Measurements from ENCODE around the gene TTBK1. TPM values are rescaled to one million over a fixed set of nuclear protein-coding genes. Genes with fewer than 3 reads are reported as not detected.

The TTBK1 gene
- polyA plus RNA-seq, 1 donor = 0.04 TPM

DNA sequence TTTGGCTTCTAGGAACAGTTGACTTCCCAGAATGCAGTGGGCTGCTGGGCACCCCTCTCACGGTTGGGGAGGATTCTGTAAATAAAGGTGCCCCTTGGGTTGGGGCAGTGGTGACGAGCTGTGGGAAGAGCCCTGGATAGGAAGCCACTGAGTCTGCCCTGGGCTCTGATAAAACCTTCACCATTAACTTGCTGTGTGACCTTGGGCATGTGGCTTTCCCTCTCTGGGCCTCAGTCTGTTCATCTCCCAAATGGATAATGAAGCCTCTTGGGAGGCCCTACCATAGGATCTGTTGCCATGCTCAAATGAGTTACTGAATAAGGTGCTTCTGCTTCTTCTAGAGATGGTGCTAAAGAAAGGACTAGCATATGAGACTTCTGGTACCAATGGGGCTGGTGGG lies 61.6 kb downstream of the TTBK1 start:
- no peak for DNase-seq (ENCODE audit: low read depth)

DNA sequence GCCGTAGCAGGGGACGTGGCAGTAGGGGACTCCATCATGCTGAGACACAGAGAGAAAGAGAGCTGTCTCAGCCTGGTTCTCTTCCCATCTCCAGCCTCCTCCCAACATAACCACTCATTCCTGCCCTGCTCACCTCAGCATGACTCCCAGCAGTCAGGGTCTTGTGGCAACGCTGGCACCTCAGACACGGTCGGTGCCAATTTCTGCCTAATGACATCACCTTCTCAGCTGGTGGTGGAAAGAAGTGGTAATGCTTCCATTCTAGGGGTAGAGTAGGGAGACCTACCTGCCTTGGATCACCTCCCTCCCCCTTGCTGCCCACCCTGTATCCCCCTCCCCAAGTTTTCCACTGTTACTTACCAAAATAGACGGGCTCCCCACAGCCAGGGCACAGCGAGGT lies 62.8 kb downstream of the TTBK1 start:
- no peak for DNase-seq (ENCODE audit: low read depth)

DNA sequence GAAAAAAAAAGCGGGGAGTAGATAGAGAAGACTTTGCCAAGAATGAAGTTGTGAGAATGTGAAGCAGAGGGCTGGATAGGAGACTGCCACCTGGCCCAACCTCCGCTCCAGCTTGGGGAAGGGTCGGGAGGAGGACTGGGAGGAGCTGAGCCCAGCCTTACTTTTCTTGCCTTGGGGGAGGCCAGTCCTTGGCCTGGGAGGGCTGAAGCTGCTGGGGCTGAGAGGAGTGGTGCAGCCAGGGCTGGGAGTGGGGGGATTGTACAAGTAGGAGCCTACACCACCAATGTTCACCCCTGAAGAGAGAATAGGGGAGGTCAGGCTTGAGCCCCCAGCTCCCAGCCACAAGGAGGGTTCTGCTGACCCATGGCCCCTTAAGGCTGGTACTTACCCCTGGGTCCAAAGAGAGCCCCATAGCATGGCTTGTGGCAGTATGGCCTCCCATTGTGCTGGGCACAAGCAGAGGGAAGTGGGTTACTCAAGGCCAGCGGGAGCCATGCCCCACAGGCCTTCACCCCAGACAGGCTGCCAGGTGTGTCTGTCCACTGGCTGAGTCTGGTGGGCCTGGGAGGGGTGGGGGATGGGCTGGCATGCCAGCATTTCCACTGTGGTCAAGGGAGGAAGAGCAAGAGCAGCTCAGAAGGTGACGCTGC lies 64.3 kb downstream of the TTBK1 start:
- no peak for DNase-seq (ENCODE audit: low read depth)

- peak; percentile 5 for DNase-seq (ENCODE audit: low read depth)
Observed at GRCh38 chr6:43308101-43308989, 65.1 kb downstream of the TTBK1 start, which contains the start of gene CRIP3. TSS of gene CRIP3 (minus strand) at chr6:43308826. CDS start at chr6:43308792, 34 bp downstream.

DNA sequence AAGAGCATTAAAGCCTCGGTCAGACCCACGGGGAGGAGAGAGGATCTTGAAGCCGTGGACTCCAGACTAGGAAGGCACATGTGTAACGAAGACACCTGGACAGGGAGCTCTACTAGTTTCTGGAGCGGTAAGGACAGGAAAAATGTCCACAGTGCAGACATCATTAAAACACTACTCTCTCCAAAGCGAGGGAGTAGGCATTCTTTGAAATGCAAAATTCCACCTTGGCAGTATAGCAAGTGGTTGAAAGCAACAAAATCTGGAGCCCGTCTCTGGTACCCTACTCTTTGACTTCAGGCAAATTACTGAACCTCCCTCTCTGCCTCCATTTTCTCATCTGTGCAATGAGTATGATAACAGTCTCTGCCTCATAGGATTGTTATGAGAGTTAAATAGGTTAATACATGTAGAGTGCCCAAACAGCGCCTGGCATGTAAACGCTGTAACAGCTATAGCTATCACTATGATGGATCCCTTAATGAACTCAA lies 65.8 kb downstream of the TTBK1 start:
- no peak for DNase-seq (ENCODE audit: low read depth)

DNA sequence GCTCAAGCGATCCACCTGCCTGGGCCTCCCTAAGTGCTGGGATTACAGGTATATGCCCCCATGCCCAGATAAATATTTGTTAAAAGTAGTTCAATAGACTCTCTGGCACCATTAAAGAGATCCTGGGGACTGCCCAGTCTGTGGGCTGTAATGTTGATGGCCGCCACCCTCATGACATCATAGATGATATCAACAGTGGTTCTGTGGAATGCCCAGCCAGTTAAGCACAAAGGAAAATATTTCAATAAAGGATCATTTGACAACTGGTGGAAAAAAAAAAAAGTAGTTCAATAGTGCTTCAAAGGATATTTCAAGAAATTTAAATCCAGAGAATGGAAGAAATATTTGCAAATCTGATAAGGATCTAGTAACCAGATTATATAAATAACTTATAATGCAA lies 66.9 kb downstream of the TTBK1 start:
- no peak for DNase-seq (ENCODE audit: low read depth)

- DNase-seq (ENCODE audit: low read depth) = no peak
Observed at GRCh38 chr6:43310624-43311023, 67.3 kb downstream of the TTBK1 start.

GRCh38 chr6:43311666-43312065 lies 68.4 kb downstream of the TTBK1 start:
- no peak for DNase-seq (ENCODE audit: low read depth)

GRCh38 chr6:43313813-43314212 lies 70.5 kb downstream of the TTBK1 start:
- no peak for DNase-seq (ENCODE audit: low read depth)

DNA sequence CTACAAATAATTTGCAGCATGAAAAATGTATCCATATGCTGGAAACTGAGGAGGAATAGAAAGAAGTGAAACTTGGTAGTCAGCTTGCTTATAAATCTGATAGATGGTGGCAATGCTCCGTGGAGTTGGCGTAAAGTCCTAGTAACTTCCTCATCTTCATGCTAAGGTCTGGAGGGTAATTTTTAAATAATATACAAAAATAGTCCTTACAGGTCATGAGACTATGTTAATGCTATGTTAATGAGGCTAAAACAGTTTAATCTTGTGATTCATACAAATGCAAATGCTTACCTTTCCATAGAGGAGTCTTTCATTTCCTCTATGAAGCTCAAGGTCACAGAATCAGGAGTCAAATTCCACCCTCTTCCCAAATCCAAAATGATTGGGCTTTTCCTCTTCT lies 74.7 kb downstream of the TTBK1 start:
- DNase-seq (ENCODE audit: low read depth) = no peak

DNA sequence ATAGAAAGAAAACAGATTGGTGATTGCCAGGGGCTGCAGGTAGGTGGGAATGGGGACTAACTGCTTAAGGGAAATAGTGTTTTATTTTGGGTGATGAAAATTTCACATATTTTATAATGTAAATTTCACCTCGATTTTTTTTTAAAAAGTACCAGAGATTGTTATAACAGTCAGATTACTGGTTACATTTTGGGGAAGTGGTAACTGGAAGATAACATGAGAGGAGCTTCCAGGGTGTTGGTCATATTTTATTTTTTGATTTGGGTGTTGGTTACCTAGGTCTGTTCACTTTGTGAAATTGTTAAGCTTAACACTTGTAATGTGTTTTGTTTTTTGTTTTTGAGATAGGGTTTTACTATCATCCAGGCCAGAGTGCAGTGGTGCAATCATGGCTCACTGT lies 82.6 kb downstream of the TTBK1 start:
- DNase-seq (ENCODE audit: low read depth) = no peak

- DNase-seq (ENCODE audit: low read depth) = no peak
Observed at GRCh38 chr6:43328528-43328927, 85.2 kb downstream of the TTBK1 start.

- DNase-seq (ENCODE audit: low read depth) = no peak
Observed at GRCh38 chr6:43331470-43331869, 88.2 kb downstream of the TTBK1 start.

GRCh38 chr6:43331891-43332290 lies 88.6 kb downstream of the TTBK1 start:
- DNase-seq (ENCODE audit: low read depth) = no peak

DNA sequence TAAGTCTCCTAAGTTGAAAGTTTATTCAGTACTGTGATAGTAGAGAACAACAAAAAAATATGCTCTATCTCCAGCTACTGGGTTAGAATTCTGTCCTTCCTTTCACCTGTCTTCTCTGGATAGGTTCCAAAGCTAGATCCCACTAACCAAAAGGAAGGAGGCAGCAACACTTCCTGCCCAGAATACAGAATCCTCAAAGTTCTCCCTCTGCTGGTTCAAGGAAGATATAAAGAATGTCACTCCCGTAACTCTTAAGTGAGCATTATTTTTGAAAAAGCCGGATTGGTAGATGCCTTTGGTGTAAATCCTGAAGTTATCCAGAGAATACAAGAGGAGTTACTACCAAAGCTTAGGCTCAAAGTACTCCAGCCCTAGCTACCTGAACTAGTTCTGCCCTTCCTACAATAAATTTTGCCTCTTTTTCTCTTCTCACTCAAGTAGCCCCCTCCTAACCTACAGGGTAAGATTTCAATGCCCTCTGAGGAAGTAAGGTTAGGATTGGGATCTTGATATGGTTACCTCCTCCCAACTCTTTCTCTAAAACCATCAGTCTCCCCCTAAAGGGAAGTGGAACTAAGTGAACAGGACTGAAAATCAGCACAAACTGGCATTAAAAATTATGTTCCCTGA lies 91.3 kb downstream of the TTBK1 start:
- DNase-seq (ENCODE audit: low read depth) = peak; percentile 16

DNA sequence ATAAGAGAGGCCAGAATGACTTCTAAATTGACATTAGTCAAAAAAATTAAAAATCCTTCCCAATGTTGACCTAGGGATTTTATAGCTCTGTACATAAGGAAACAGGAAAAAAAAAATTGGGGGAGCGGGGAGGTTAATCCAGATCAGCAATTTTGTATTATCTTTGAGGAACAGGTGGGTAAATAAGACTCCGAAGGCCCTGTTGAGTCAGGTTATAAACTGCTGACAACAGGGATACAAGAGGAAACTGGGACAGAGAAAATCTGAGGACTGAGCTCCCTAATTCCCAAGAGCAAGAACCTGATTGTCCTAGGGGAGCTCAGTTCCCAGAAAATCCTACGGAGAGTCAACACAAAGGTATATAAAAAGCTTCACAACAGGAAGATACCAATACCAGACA lies 92.2 kb downstream of the TTBK1 start:
- no peak for DNase-seq (ENCODE audit: low read depth)

DNA sequence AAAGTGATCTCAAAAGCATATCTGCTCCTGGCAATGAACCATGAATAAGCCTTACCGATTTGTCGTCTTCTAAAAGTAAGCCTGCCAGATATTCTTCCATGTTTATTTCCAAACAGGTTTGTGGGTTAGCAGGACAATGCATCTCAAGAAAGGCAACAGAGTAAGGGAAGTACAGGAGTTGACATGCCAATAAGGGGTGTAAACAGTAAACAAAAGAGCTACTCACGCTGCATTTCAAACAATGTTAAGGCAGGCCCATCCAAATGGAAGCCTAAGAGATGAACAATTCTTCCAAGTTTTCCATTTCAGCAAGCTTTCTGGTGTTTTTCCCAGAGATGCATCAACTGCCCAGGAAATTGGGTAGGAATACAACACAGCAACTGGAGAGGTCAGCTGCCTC lies 93.1 kb downstream of the TTBK1 start:
- DNase-seq (ENCODE audit: low read depth) = no peak

Other genes with a start within 250 kb of the TTBK1 start
- gene MEA1, start 229.5 kb upstream of the TTBK1 start, polyA plus RNA-seq (ENCODE audit: insufficient read length) = 39.6 TPM
- gene KLHDC3, start 229.2 kb upstream of the TTBK1 start, polyA plus RNA-seq (ENCODE audit: insufficient read length) = 227 TPM
- 40.4 TPM for gene RRP36, start 221.9 kb upstream of the TTBK1 start, polyA plus RNA-seq (ENCODE audit: insufficient read length)
- gene CUL7, start 189.6 kb upstream of the TTBK1 start, polyA plus RNA-seq (ENCODE audit: insufficient read length) = 44.5 TPM
- 43.9 TPM for gene MRPL2, start 184.0 kb upstream of the TTBK1 start, polyA plus RNA-seq (ENCODE audit: insufficient read length)
- 27.6 TPM for gene KLC4, start 183.8 kb upstream of the TTBK1 start, polyA plus RNA-seq (ENCODE audit: insufficient read length)
- 53.2 TPM for gene PTK7, start 167.2 kb upstream of the TTBK1 start, polyA plus RNA-seq (ENCODE audit: insufficient read length)
- 57.1 TPM for gene SRF, start 72.2 kb upstream of the TTBK1 start, polyA plus RNA-seq (ENCODE audit: insufficient read length)
- 17.8 TPM for gene CUL9, start 61.3 kb upstream of the TTBK1 start, polyA plus RNA-seq (ENCODE audit: insufficient read length)
- 15.2 TPM for gene DNPH1, start 14.0 kb upstream of the TTBK1 start, polyA plus RNA-seq (ENCODE audit: insufficient read length)
- not detected for gene SLC22A7, start 54.8 kb downstream of the TTBK1 start, polyA plus RNA-seq (ENCODE audit: insufficient read length)
- gene CRIP3, start 65.3 kb downstream of the TTBK1 start, polyA plus RNA-seq (ENCODE audit: insufficient read length) = 1.7 TPM
- 14.2 TPM for gene ZNF318, start 126.2 kb downstream of the TTBK1 start, polyA plus RNA-seq (ENCODE audit: insufficient read length)
- 14.7 TPM for gene ABCC10, start 184.1 kb downstream of the TTBK1 start, polyA plus RNA-seq (ENCODE audit: insufficient read length)
- gene DLK2, start 212.1 kb downstream of the TTBK1 start, polyA plus RNA-seq (ENCODE audit: insufficient read length) = 2.8 TPM
- gene TJAP1, start 234.1 kb downstream of the TTBK1 start, polyA plus RNA-seq (ENCODE audit: insufficient read length) = 28.2 TPM